ENCODE results near the gene NDUFA7. TPM values are rescaled to one million over a fixed set of nuclear protein-coding genes. Genes with fewer than 3 reads are reported as not detected.

Gene NDUFA7
- polyA plus RNA-seq, 2 donors: 103 to 112 TPM

DNA sequence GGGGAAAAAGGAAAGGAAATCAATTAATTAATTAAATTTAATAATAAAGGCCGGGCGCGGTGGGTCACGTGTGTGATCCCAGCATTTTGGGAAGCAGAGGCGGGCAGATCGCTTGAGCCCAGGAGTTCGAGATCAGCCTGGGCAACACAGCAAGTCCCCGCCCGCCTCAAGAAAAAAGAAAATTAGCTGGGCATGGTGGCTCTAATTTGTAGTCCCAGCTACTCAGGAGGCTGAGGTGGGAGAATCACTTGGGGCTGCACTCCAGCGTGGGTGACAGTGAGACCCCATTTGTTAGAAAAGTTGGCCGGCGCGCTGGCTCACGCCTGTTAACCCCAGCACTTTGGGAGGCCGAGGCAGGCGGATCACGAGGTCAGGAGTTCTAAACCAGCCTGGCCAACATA lies 12.3 kb downstream of the NDUFA7 start:
- Histone ChIP-seq H3K27ac (ENCODE audit: low read depth in 2 of 2, low read length in 1 of 2) (no peak overlapping the region), H3K9me3 (ENCODE audit: control insufficient read depth in 2 of 2, insufficient read depth in 1 of 2, low read depth in 1 of 2, low read length in 1 of 2) (peaks cover 0 to 5% of the 10 kb centered on the region in 2 donors), H3K27me3 (ENCODE audit: control insufficient read depth in 1 of 2, insufficient read depth in 2 of 2, low read length in 2 of 2) (no peaks in the 10 kb centered on the region), H3K4me3 (ENCODE audit: low read depth in 1 of 2, low read length in 2 of 2) (peak overlapping the region in 1 of 2 donors; percentile 55), H3K36me3 (ENCODE audit: control insufficient read depth in 2 of 2, insufficient read depth in 2 of 2, low read length in 1 of 2) (peaks cover 0 to 15% of the 10 kb centered on the region in 2 donors), H3K4me1 (ENCODE audit: control insufficient read depth in 2 of 2, insufficient read depth in 2 of 2, low read length in 1 of 2) (peaks cover 0 to 14% of the 10 kb centered on the region in 2 donors)
- WGBS, 2 donors: 65 to 74% methylated on average over 17 of the region's 17 CpGs

- no peaks in the 10 kb centered on the region for H3K27me3 ChIP-seq (ENCODE audit: control insufficient read depth in 1 of 2, insufficient read depth in 2 of 2, low read length in 2 of 2)
- peak within 1 kb of the TSS; percentile 55 to 69 for H3K4me3 ChIP-seq (ENCODE audit: low read depth in 1 of 2, low read length in 2 of 2)
- peaks cover 0 to 14% of the 10 kb centered on the region in 2 donors for H3K4me1 ChIP-seq (ENCODE audit: control insufficient read depth in 2 of 2, insufficient read depth in 2 of 2, low read length in 1 of 2)
- peak within 1 kb of the TSS; percentile 56 to 66 for H3K27ac ChIP-seq (ENCODE audit: low read depth in 2 of 2, low read length in 1 of 2)
- H3K36me3 ChIP-seq (ENCODE audit: control insufficient read depth in 2 of 2, insufficient read depth in 2 of 2, low read length in 1 of 2): peaks cover 0 to 18% of the 10 kb centered on the region in 2 donors
- H3K9me3 ChIP-seq (ENCODE audit: control insufficient read depth in 2 of 2, insufficient read depth in 1 of 2, low read depth in 1 of 2, low read length in 1 of 2): peaks cover 0 to 5% of the 10 kb centered on the region in 2 donors
- 1% methylated on average over 62 to 63 of the region's 63 CpGs for WGBS, 2 donors
Observed at GRCh38 chr19:8307965-8308866, 13.0 kb downstream of the NDUFA7 start, which contains the start of gene CD320. CD320 (minus strand) TSS chr19:8308358; CDS start chr19:8308290, 68 bp downstream.

DNA sequence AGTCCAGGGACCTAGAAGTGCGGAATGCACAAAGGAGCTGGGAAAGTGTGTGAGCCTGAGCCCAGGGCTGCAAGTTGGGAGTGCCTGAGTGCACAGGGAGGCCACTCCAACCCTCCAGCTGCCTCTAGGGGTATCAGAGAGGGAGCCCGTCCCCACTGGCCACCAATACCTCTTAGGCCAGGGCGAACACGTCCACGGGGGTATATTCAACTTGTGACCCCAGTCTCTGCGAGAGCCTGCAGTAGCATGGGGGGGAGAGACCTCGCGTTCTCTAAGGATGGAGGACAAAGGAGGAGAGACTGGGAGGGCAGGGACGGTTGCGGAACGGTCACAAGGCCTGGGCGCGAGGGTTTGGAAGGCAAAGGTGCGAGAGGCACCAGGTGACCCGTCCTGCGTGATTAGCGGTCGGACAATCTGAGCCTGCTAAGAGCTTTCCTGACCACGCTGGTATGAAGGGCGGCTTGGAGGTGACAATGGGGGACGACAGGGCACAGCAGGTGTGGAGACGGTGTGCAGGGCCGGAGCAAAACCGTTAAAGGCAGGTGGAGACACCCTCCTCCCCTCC lies 13.7 kb downstream of the NDUFA7 start:
- Histone ChIP-seq H3K27me3 (ENCODE audit: control insufficient read depth in 1 of 2, insufficient read depth in 2 of 2, low read length in 2 of 2) (no peaks in the 10 kb centered on the region), H3K4me1 (ENCODE audit: control insufficient read depth in 2 of 2, insufficient read depth in 2 of 2, low read length in 1 of 2) (peaks cover 0 to 14% of the 10 kb centered on the region in 2 donors), H3K9me3 (ENCODE audit: control insufficient read depth in 2 of 2, insufficient read depth in 1 of 2, low read depth in 1 of 2, low read length in 1 of 2) (peaks cover 0 to 5% of the 10 kb centered on the region in 2 donors), H3K4me3 (ENCODE audit: low read depth in 1 of 2, low read length in 2 of 2) (peak overlapping the region; percentile 55 to 69), H3K36me3 (ENCODE audit: control insufficient read depth in 2 of 2, insufficient read depth in 2 of 2, low read length in 1 of 2) (peaks cover 0 to 21% of the 10 kb centered on the region in 2 donors), H3K27ac (ENCODE audit: low read depth in 2 of 2, low read length in 1 of 2) (peak overlapping the region; percentile 56 to 66)
- WGBS, 2 donors: 13 to 17% methylated on average over 24 of the region's 24 CpGs

GRCh38 chr19:8306235-8307054 lies 14.7 kb downstream of the NDUFA7 start:
- Histone ChIP-seq H3K9me3 (ENCODE audit: control insufficient read depth in 2 of 2, insufficient read depth in 1 of 2, low read depth in 1 of 2, low read length in 1 of 2) (peaks cover 0 to 5% of the 10 kb centered on the region in 2 donors), H3K36me3 (ENCODE audit: control insufficient read depth in 2 of 2, insufficient read depth in 2 of 2, low read length in 1 of 2) (peaks cover 0 to 26% of the 10 kb centered on the region in 2 donors), H3K4me3 (ENCODE audit: low read depth in 1 of 2, low read length in 2 of 2) (no peak overlapping the region), H3K27me3 (ENCODE audit: control insufficient read depth in 1 of 2, insufficient read depth in 2 of 2, low read length in 2 of 2) (no peaks in the 10 kb centered on the region), H3K4me1 (ENCODE audit: control insufficient read depth in 2 of 2, insufficient read depth in 2 of 2, low read length in 1 of 2) (peaks cover 0 to 14% of the 10 kb centered on the region in 2 donors), H3K27ac (ENCODE audit: low read depth in 2 of 2, low read length in 1 of 2) (no peak overlapping the region)
- 70 to 74% methylated on average over 16 to 17 of the region's 17 CpGs for WGBS, 2 donors

- H3K4me3 ChIP-seq (ENCODE audit: low read depth in 1 of 2, low read length in 2 of 2): no peak overlapping the region
- peaks cover 0 to 5% of the 10 kb centered on the region in 2 donors for H3K9me3 ChIP-seq (ENCODE audit: control insufficient read depth in 2 of 2, insufficient read depth in 1 of 2, low read depth in 1 of 2, low read length in 1 of 2)
- no peaks in the 10 kb centered on the region for H3K27me3 ChIP-seq (ENCODE audit: control insufficient read depth in 1 of 2, insufficient read depth in 2 of 2, low read length in 2 of 2)
- WGBS, 2 donors: 68 to 90% methylated on average over 4 of the region's 4 CpGs
- peaks cover 0 to 22% of the 10 kb centered on the region in 2 donors for H3K36me3 ChIP-seq (ENCODE audit: control insufficient read depth in 2 of 2, insufficient read depth in 2 of 2, low read length in 1 of 2)
- peaks cover 0 to 14% of the 10 kb centered on the region in 2 donors for H3K4me1 ChIP-seq (ENCODE audit: control insufficient read depth in 2 of 2, insufficient read depth in 2 of 2, low read length in 1 of 2)
- H3K27ac ChIP-seq (ENCODE audit: low read depth in 2 of 2, low read length in 1 of 2): no peak overlapping the region
Observed at GRCh38 chr19:8305798-8306197, 15.4 kb downstream of the NDUFA7 start.

GRCh38 chr19:8304841-8305621 lies 16.1 kb downstream of the NDUFA7 start:
- Histone ChIP-seq H3K27ac (ENCODE audit: low read depth in 2 of 2, low read length in 1 of 2) (no peak overlapping the region), H3K4me3 (ENCODE audit: low read depth in 1 of 2, low read length in 2 of 2) (no peak overlapping the region), H3K4me1 (ENCODE audit: control insufficient read depth in 2 of 2, insufficient read depth in 2 of 2, low read length in 1 of 2) (peaks cover 0 to 14% of the 10 kb centered on the region in 2 donors), H3K27me3 (ENCODE audit: control insufficient read depth in 1 of 2, insufficient read depth in 2 of 2, low read length in 2 of 2) (no peaks in the 10 kb centered on the region), H3K9me3 (ENCODE audit: control insufficient read depth in 2 of 2, insufficient read depth in 1 of 2, low read depth in 1 of 2, low read length in 1 of 2) (peaks cover 0 to 5% of the 10 kb centered on the region in 2 donors), H3K36me3 (ENCODE audit: control insufficient read depth in 2 of 2, insufficient read depth in 2 of 2, low read length in 1 of 2) (peaks cover 0 to 19% of the 10 kb centered on the region in 2 donors)
- 82 to 86% methylated on average over 33 of the region's 33 CpGs for WGBS, 2 donors

- H3K4me3 ChIP-seq (ENCODE audit: low read depth in 1 of 2, low read length in 2 of 2): no peak overlapping the region
- peaks cover 0 to 8% of the 10 kb centered on the region in 2 donors for H3K4me1 ChIP-seq (ENCODE audit: control insufficient read depth in 2 of 2, insufficient read depth in 2 of 2, low read length in 1 of 2)
- H3K9me3 ChIP-seq (ENCODE audit: control insufficient read depth in 2 of 2, insufficient read depth in 1 of 2, low read depth in 1 of 2, low read length in 1 of 2): peaks cover 0 to 3% of the 10 kb centered on the region in 2 donors
- WGBS, 2 donors: 74 to 80% methylated on average over 7 of the region's 7 CpGs
- H3K27me3 ChIP-seq (ENCODE audit: control insufficient read depth in 1 of 2, insufficient read depth in 2 of 2, low read length in 2 of 2): no peaks in the 10 kb centered on the region
- H3K27ac ChIP-seq (ENCODE audit: low read depth in 2 of 2, low read length in 1 of 2): no peak overlapping the region
- H3K36me3 ChIP-seq (ENCODE audit: control insufficient read depth in 2 of 2, insufficient read depth in 2 of 2, low read length in 1 of 2): peaks cover 0 to 16% of the 10 kb centered on the region in 2 donors
Observed at GRCh38 chr19:8302734-8303133, 18.4 kb downstream of the NDUFA7 start.

DNA sequence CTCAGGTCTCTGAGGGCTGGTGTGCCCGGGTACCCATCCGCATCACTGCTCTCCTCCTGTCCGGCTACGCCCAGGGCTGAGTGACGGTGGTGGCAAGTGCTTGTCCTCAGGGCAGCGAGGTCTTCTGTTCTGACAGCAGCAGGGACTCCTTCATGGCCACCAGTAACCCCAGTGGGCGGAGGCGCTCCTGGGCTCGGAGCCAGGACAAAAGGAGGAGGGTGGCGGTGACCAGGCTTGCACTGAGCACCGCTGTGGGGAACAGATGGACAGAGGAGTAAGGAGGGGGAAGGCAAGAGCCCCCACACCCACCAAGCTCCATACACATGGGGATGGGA lies 18.9 kb downstream of the NDUFA7 start:
- Histone ChIP-seq H3K4me1 (ENCODE audit: control insufficient read depth in 2 of 2, insufficient read depth in 2 of 2, low read length in 1 of 2) (peaks cover 0 to 3% of the 10 kb centered on the region in 2 donors), H3K36me3 (ENCODE audit: control insufficient read depth in 2 of 2, insufficient read depth in 2 of 2, low read length in 1 of 2) (peaks cover 0 to 16% of the 10 kb centered on the region in 2 donors), H3K4me3 (ENCODE audit: low read depth in 1 of 2, low read length in 2 of 2) (no peak overlapping the region), H3K27me3 (ENCODE audit: control insufficient read depth in 1 of 2, insufficient read depth in 2 of 2, low read length in 2 of 2) (no peaks in the 10 kb centered on the region), H3K27ac (ENCODE audit: low read depth in 2 of 2, low read length in 1 of 2) (no peak overlapping the region), H3K9me3 (ENCODE audit: control insufficient read depth in 2 of 2, insufficient read depth in 1 of 2, low read depth in 1 of 2, low read length in 1 of 2) (peaks cover 0 to 3% of the 10 kb centered on the region in 2 donors)
- 57 to 69% methylated on average over 11 of the region's 11 CpGs for WGBS, 2 donors

Data from esophagus (tissue), 2 donors.